ENCODE measurements around the gene CNIH3.

DNA sequence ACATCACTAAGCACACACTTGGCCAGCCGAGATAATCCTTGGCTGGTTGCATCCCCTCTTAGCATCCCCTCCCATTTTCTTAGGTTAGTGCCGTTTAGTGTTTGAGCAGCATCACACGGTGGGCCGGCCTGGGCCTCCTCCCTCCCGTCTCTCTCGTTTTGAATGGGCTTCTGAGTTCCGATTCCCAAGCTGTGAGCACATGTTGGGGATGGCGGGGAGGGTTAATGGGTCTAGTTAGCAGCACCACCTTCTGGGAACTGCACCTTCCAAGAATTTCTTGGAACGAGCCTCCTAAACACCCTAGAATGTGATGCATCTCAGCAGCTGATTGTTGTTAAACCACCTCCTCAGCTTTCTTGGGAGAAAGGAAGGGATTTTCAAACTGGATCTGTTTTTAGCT lies 73.3 kb downstream of the CNIH3 start:
- TF ChIP-seq, protein P1, sequence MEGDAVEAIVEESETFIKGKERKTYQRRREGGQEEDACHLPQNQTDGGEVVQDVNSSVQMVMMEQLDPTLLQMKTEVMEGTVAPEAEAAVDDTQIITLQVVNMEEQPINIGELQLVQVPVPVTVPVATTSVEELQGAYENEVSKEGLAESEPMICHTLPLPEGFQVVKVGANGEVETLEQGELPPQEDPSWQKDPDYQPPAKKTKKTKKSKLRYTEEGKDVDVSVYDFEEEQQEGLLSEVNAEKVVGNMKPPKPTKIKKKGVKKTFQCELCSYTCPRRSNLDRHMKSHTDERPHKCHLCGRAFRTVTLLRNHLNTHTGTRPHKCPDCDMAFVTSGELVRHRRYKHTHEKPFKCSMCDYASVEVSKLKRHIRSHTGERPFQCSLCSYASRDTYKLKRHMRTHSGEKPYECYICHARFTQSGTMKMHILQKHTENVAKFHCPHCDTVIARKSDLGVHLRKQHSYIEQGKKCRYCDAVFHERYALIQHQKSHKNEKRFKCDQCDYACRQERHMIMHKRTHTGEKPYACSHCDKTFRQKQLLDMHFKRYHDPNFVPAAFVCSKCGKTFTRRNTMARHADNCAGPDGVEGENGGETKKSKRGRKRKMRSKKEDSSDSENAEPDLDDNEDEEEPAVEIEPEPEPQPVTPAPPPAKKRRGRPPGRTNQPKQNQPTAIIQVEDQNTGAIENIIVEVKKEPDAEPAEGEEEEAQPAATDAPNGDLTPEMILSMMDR (IDR thresholded peaks at IDR 0.05), result no peak
- no peak for TF ChIP-seq POLR2A (IDR thresholded peaks at IDR 0.05)
